IPS-NIHi11 (cell line): Measurements from ENCODE around the gene STARD4.

ENCODE experiments used
- DNase-seq: peaks from one replicate; pipeline ENCODE4 v3.0.0; 2012; ENCODE audit warnings: mixed read lengths, low spot score

STARD4 gene

DNA sequence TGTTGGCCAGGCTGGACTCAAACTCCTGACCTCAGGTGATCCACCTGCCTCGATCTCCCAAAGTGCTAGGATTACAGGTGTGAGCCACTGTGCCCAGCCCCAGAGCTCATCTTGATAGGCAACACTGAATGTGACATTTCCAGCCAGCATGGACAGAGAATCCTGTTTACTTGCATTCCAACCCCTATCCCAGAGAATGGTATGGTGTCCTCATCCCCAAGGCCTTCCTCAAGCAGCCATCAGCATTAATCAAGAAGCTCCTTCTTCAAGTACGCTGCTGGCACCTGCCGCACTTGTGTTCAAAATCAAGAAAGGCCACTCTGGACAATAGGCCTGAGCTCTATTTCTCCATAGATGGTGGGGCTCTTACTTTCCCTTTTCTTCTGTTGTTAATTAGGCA lies 40.2 kb downstream of the STARD4 start:
- no peak for DNase-seq

DNA sequence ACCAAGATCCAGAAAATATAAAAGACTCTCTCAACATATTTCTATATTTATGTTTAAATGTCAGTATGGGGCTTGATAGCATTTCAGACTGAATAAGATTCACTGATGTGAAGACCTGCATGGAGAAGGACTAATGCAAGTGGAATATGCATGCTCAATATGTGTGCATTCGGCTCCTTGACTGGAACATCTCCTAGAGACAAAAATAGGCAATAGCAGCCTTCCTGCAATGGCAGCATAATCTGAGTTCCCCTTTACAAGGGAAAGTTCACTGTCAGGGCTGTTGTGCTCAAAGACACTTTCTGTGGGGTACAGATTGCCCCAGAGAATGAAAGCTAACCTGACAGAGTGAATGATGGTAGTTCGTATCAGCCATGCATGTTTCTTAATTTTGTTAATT lies 42.4 kb downstream of the STARD4 start:
- DNase-seq: no peak

DNA sequence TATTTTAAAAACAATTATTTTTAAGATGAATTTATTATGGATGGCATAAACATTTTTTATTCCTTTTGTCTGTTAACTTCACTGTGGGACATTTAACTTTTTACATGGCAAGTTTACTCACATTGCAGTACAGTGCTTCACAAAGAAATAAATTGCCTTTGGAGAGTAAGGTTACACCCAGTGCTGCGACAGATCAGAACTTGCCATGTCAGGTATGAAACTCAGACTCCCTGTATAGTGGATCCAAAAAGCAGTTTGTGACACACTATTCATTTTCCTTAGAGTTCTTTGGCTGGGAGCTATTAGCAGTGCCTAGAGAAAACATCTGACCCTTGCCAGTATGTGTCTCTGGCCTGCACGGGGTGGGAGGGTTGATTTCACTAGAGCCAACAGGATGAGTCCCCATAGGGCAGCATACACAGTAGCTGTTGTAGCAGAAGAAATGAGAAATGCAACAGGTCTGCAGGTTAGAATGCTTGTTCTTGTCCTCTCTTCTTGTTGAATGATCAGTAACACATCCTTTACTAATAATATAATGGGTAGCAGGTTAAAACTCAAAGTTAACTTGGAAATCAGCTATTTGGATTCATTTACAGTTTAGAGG lies 42.9 kb downstream of the STARD4 start:
- DNase-seq: no peak

DNA sequence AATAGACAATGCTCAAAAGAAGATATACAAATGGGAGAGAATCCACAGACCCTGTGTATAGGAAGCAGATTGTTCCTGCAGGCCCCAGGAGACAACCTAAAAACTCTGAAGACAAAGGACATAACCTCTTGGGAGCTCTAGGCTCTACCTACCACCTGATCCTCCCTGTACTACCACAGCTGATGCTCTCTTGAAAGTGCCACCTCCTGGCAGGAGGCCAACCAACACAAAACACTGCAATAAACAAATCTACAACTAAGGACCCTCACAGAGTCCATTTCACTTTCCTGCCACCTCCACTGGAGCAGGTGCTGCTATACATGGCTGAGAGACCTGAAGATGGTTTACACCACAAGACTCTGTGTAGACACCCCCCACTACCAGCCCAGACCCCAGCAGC lies 49.0 kb downstream of the STARD4 start:
- no peak for DNase-seq

DNA sequence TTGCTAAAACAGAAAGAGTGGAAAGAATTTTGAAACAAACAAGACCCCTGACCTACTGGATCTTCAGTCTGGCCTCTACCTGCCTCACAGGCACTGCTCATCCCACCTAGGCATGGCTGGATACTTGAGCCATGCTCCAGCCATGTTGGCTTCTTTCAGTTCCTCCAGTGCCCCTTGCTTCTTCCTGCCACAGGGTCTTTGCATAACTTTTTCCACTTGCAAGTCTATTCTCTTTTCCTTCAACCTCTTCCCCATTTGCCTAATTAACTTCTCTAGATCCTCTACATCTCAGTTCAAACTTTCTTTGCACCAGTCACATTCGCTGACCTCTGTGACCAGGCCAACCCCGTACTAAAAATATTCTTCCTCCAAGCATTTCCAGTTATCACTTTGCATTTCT lies 50.4 kb downstream of the STARD4 start:
- no peak for DNase-seq

DNA sequence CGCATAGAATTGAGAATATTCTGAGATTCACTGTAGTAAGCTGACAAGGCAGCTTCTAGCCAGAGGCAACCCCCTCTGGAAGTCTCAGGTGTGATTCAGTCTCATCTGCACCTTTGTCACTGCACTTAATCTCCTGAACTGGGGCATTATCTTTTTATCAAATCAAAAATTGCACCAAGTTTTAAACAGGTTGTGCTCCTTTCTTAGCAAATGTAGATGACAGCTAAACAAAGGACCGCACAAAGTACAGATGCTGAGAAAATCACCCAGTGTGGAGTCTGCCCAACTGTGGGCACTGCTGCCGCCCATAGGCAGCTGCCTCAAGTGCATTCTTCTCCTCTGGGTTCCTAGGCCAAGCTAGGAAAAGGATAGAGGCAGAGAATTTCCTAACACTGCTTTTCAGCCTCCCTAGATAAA lies 51.1 kb downstream of the STARD4 start:
- DNase-seq: peak; percentile 65

DNA sequence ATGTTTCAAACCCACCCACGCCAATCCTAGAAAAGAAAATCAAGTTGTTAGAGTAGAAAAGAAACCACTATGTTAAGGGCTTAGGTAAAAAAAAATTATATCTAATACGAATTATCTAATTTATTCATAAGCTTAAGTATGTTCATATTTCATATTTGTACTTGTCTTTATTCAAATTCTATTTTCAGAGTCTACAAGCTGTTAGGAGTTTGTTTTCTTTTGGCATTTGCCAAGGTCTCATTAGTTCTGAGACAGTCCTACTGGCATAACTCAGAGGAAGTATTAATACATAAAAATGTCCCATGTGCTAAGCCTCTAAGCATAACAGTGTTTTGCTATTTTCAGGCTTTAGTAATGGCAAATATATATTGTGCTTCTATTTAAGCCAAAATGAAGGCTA lies 57.6 kb downstream of the STARD4 start:
- no peak for DNase-seq

DNA sequence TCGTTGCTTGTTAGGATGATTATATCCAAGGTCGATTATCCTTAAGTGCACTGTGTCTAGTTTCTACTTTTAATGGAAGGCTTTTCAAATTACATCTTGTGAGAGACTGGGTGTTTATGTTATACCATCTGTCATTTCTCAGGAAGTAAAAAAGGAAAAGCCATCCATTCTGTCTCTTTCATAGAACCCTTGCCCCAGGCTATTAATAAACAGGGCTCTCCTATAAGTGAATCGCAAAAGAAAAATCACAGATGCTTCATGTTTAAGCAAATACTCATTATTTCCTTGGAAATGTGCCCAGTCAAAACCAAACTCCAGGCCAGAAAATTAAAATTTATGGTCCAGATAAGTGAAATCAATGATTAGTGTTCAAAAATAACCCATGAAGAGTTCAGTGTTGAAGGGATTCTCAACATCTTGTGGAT lies 58.1 kb downstream of the STARD4 start:
- no peak for DNase-seq

DNA sequence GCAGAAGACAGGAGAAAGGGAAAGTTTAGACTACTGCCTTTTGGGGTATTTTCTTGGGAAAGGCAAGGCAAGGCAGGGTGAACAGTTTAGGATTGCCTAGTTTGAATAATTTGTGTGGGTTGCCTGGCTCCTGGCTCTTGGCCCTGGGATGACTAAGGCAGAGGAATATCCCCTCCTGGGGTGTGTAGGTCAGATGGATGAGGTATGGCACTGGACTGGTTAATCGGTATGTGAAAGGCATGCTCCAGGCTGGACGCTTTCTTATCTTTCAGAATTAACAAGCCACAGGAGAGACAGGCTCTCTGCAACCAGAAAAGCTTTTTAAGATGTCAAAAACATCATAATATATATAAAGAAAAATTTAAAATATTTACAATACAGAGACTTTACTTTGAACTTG lies 58.6 kb downstream of the STARD4 start:
- DNase-seq: no peak

DNA sequence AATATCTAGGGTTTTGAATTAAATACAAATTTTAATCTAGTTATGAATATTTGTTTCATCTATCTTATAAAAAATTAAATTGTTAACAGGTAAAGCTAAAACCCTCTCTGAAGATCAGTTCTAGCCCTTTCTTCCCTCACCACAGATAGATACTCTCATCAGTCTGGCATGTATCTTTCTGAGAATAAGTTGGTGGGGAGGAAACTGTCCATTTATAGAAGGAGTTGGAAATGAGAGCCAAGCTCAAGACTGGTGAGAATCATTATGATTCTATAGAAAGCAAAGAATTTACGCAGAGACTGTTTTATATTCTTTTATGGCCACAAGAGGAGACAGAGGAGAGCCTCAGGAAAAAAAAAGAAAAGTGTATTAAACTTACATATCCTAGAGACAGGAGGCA lies 59.0 kb downstream of the STARD4 start:
- no peak for DNase-seq

DNA sequence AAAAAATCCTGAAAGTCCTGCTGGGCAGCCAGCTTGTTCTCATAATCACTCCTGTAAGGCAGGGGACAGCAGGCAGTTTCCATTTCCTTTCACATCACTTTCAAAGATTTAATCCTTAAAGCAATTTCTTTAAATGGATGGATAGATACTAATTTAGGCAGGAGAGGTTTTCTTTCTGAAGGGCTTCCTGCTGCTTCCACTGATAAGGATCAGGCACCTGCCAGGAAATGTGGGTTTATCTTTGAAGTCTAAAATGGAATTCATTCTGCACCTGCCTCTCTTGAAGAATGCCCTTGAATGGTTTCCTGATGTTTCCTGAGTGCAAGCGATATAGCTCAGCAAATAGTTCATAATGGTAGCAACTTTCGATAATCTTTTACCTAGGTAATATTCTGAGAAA lies 64.5 kb downstream of the STARD4 start:
- no peak for DNase-seq

DNA sequence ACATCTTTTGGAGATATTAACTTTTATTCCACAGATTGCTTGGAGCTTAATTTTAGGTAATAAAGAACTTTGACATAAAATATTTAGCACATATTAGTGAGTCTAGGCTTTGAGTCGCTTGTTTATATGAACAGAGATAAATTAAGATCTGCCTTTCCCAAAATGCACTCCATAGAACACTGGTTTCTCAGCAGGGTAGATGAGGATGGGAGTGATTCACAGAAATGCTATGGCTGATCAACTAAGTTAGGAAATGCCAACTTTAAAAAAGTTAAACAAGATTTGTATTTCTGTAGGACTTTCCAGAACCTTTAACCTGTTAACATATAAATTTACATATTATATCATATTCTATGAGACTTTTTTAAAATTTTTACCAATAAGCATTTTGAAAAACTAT lies 65.2 kb downstream of the STARD4 start:
- no peak for DNase-seq
